ENCODE results near the gene NAALADL2. TPM values are rescaled to one million over a fixed set of nuclear protein-coding genes. Genes with fewer than 3 reads are reported as not detected.

NAALADL2 gene
- total RNA-seq, 1 experiment from 2014 or later, result 1.6 TPM

- Histone ChIP-seq H4K20me1 (ENCODE audit: control insufficient read depth, insufficient read depth, insufficient read length) (no peaks in the 10 kb centered on the region), H2AK5ac (ENCODE audit: insufficient read length, low read length) (no peak overlapping the region), H3K27me3 (ENCODE audit: insufficient read depth, low read length) (no peaks in the 10 kb centered on the region), H2AFZ (ENCODE audit: low read length) (no peak overlapping the region), H3K79me1 (ENCODE audit: insufficient read depth, low read depth, low read length, poor library complexity, severe bottlenecking) (no peaks in the 10 kb centered on the region), H2BK15ac (ENCODE audit: low read depth, low read length) (no peak overlapping the region), H3K23ac (ENCODE audit: insufficient read length, low read depth, low read length) (no peak overlapping the region), H2BK20ac (ENCODE audit: low read depth, low read length, poor library complexity, severe bottlenecking) (no peak overlapping the region), H3K23me2 (ENCODE audit: insufficient read length, low read depth, low read length, poor library complexity, severe bottlenecking) (no peaks in the 10 kb centered on the region), H4K8ac (replicated peaks; ENCODE audit: insufficient read length, low read depth, low read length) (no peak overlapping the region), H2BK120ac (ENCODE audit: low read depth, low read length, poor library complexity, severe bottlenecking) (no peak overlapping the region), H3K9ac (ENCODE audit: extremely low read depth, insufficient read length, low read length) (no peak overlapping the region), H3T11ph (ENCODE audit: low read length) (no peak overlapping the region), H3K14ac (ENCODE audit: insufficient read depth, low read length) (no peak overlapping the region), H3K9me3 (ENCODE audit: control insufficient read depth, low read depth, low read length) (no peaks in the 10 kb centered on the region), H4K5ac (ENCODE audit: insufficient read length, low read depth, low read length) (no peak overlapping the region), H2BK12ac (ENCODE audit: insufficient read length, low read depth, low read length) (no peak overlapping the region), H3K18ac (ENCODE audit: insufficient read length, low read depth, low read length) (no peak overlapping the region), H3K4ac (ENCODE audit: low read depth, low read length) (no peak overlapping the region), H4K91ac (ENCODE audit: insufficient read length, low read depth, low read length) (no peak overlapping the region), H3K79me2 (ENCODE audit: insufficient read depth, low read length) (no peaks in the 10 kb centered on the region), H3K4me1 (ENCODE audit: insufficient read depth, low read length) (no peaks in the 10 kb centered on the region), H2BK5ac (ENCODE audit: insufficient read length, low read length) (no peak overlapping the region), H3K4me2 (ENCODE audit: insufficient read depth, insufficient read length, low read length) (no peak overlapping the region), H3K56ac (ENCODE audit: insufficient read length, low read depth, low read length) (no peak overlapping the region), H3K27ac (ENCODE audit: insufficient read length, low read depth, low read length) (no peak overlapping the region)
- WGBS (ENCODE audit: extremely low coverage, insufficient read length, low lambda C conversion rate), result no CpG with 5 or more reads among the region's 1 CpG
- H3K27ac Mint-ChIP-seq, result peak overlapping the region in 1 of 3 experiments; percentile 27; a peak in 1 of 7 replicates
- no peak for DNase-seq
- H3K4me3 Mint-ChIP-seq, result no peak overlapping the region
- no peak for TF ChIP-seq CTCF (conservative IDR thresholded peaks at IDR 0.05)
- H3K36me3 Mint-ChIP-seq (ENCODE audit: insufficient read depth in 1 of 3, low read depth in 3 of 3), result peaks cover 2 to 8% (median 2%) of the 10 kb centered on the region in 3 experiments; a peak in 4 of 7 replicates
- H3K27me3 Mint-ChIP-seq (ENCODE audit: low read depth), result no peaks in the 10 kb centered on the region
- peaks cover 0 to 5% of the 10 kb centered on the region in 2 experiments; a peak in 2 of 5 replicates for H3K9me3 Mint-ChIP-seq
- peaks cover 4% of the 10 kb centered on the region in 2 experiments; a peak in 2 of 4 replicates for H3K4me1 Mint-ChIP-seq
Observed at GRCh38 chr3:175728566-175728965, 869.4 kb downstream of the NAALADL2 start.

Measured in H9 (cell line).